A549 treated with CORT108297 at 1 μM for 4 hours (cell line): ENCODE data around the gene LRRC23. TPM values are rescaled to one million over a fixed set of nuclear protein-coding genes. Genes with fewer than 3 reads are reported as not detected.

Experiments used
- total RNA-seq: library from RNA; stranded (reverse); fragments of 200-300 nt; extraction: Qiagen RNA extraction; gene quantifications from 5 replicates; pipeline ENCODE4 v1.2.3, GENCODE V29; 2022

LRRC23 gene
- total RNA-seq = 16.5 to 20.4 TPM (median 16.8 TPM) in 5 replicates

GRCh38 chr12:6904280-6905276, at the start of gene LRRC23:
TSS of gene LRRC23 (plus strand) at chr12:6904822. CDS start at chr12:6905634, 812 bp downstream.

GRCh38 chr12:6867413-6868210, 37.0 kb upstream of the LRRC23 start, which contains the start of gene TPI1:
TSS of gene TPI1 (plus strand) at chr12:6867531. CDS start at chr12:6867567, 36 bp downstream.

GRCh38 chr12:6873094-6874014, 31.3 kb upstream of the LRRC23 start, which contains the start of gene SPSB2:
TSS of gene SPSB2 (minus strand) at chr12:6873303. CDS start at chr12:6872901, 402 bp downstream.

GRCh38 chr12:6914246-6914946, 9.8 kb downstream of the LRRC23 start, which contains the start of gene ENO2:
TSS of gene ENO2 (plus strand) at chr12:6914580. CDS start at chr12:6915833, 1,253 bp downstream.

GRCh38 chr12:6927379-6928021, 22.9 kb downstream of the LRRC23 start, which contains the start of gene ATN1:
TSS of gene ATN1 (plus strand) at chr12:6927959. CDS start at chr12:6934002, 6,043 bp downstream.

GRCh38 chr12:6943722-6944380, 39.2 kb downstream of the LRRC23 start, which contains the start of the genes C12orf57 and RNU7-1:
TSS of gene C12orf57 (plus strand) at chr12:6944022. CDS start at chr12:6944122, 100 bp downstream.
TSS of gene RNU7-1 (plus strand) at chr12:6943816.

GRCh38 chr12:6950811-6951540, 46.4 kb downstream of the LRRC23 start, which contains the start of gene PTPN6:
TSS of gene PTPN6 (plus strand) at chr12:6951356. CDS start at chr12:6951513, 157 bp downstream.

Other genes starting within 250 kb of the LRRC23 start
- gene ING4, start 241.7 kb upstream of the LRRC23 start, total RNA-seq = 13.6 to 21.5 TPM (median 16.8 TPM) in 5 replicates
- gene ZNF384, start 215.4 kb upstream of the LRRC23 start, total RNA-seq = 53.9 to 63.5 TPM (median 60.1 TPM) in 5 replicates
- gene PIANP, start 204.0 kb upstream of the LRRC23 start, total RNA-seq = 0.68 to 1.2 TPM (median 0.92 TPM) in 5 replicates
- 44.2 to 60.2 TPM (median 57.6 TPM) in 5 replicates for gene COPS7A, start 180.8 kb upstream of the LRRC23 start, total RNA-seq
- 259 to 324 TPM (median 305 TPM) in 5 replicates for gene MLF2, start 151.7 kb upstream of the LRRC23 start, total RNA-seq
- 629 to 1,030 TPM (median 870 TPM) in 5 replicates for gene PTMS, start 138.5 kb upstream of the LRRC23 start, total RNA-seq
- 0.65 to 2.0 TPM (median 1.3 TPM) in 5 replicates for gene LAG3, start 132.3 kb upstream of the LRRC23 start, total RNA-seq
- gene CD4, start 115.3 kb upstream of the LRRC23 start, total RNA-seq = 0.03 TPM in 1 of 5 replicates, not detected in the others
- 0.27 to 0.57 TPM (median 0.42 TPM) in 5 replicates for gene GPR162, start 83.0 kb upstream of the LRRC23 start, total RNA-seq
- gene P3H3, start 76.4 kb upstream of the LRRC23 start, total RNA-seq = 21.7 to 32.2 TPM (median 30.7 TPM) in 5 replicates
- gene GNB3, start 63.9 kb upstream of the LRRC23 start, total RNA-seq = 0.72 to 3.3 TPM (median 2.2 TPM) in 5 replicates
- 80.3 to 93.7 TPM (median 82.1 TPM) in 5 replicates for gene CDCA3, start 53.5 kb upstream of the LRRC23 start, total RNA-seq
- 77.6 to 88.5 TPM (median 80.3 TPM) in 5 replicates for gene USP5, start 52.7 kb upstream of the LRRC23 start, total RNA-seq
- 1,409 to 1,690 TPM (median 1,628 TPM) in 5 replicates for gene TPI1, start 37.3 kb upstream of the LRRC23 start, total RNA-seq
- gene SPSB2, start 31.5 kb upstream of the LRRC23 start, total RNA-seq = 17.4 to 28.9 TPM (median 28.5 TPM) in 5 replicates
- 41.3 to 46.2 TPM (median 44.7 TPM) in 5 replicates for gene ENO2, start 9.8 kb downstream of the LRRC23 start, total RNA-seq
- gene ATN1, start 23.1 kb downstream of the LRRC23 start, total RNA-seq = 51.6 to 79.2 TPM (median 76.7 TPM) in 5 replicates
- gene RNU7-1, start 39.0 kb downstream of the LRRC23 start, total RNA-seq = not detected in 5 replicates
- gene C12orf57, start 39.2 kb downstream of the LRRC23 start, total RNA-seq = 264 to 326 TPM (median 313 TPM) in 5 replicates
- gene PTPN6, start 46.5 kb downstream of the LRRC23 start, total RNA-seq = 9.3 to 14.3 TPM (median 12.6 TPM) in 5 replicates
- gene PHB2, start 65.8 kb downstream of the LRRC23 start, total RNA-seq = 293 to 340 TPM (median 337 TPM) in 5 replicates
- 59.7 to 67.3 TPM (median 63.4 TPM) in 5 replicates for gene EMG1, start 66.1 kb downstream of the LRRC23 start, total RNA-seq
- gene LPCAT3, start 113.7 kb downstream of the LRRC23 start, total RNA-seq = 27.0 to 31.7 TPM (median 28.9 TPM) in 5 replicates
- 38.3 to 57.7 TPM (median 41.9 TPM) in 5 replicates for gene C1S, start 155.9 kb downstream of the LRRC23 start, total RNA-seq
- gene C1R, start 187.6 kb downstream of the LRRC23 start, total RNA-seq = 24.9 to 42.1 TPM (median 27.9 TPM) in 5 replicates
- gene C1RL, start 204.4 kb downstream of the LRRC23 start, total RNA-seq = 8.8 to 14.6 TPM (median 12.2 TPM) in 5 replicates
- gene RBP5, start 224.1 kb downstream of the LRRC23 start, total RNA-seq = not detected in 5 replicates
- gene CLSTN3, start 225.5 kb downstream of the LRRC23 start, total RNA-seq = 10.1 to 17.5 TPM (median 14.3 TPM) in 5 replicates